HG03565 (cell line): ENCODE data around the gene FAM210B.
"Not testable (repeated sequence)": the region's sequence is repeated elsewhere in the genome, so short reads cannot be mapped to it uniquely, and the experiment has no call there.

Experiments used
- ATAC-seq: cut with Tn5 transposase; IDR thresholded peaks from one replicate; pipeline ENCODE4 v1.9.1; 2021; ENCODE audit warnings: mild to moderate bottlenecking, moderate library complexity; ENCODE audit not compliant: unreplicated experiment

The FAM210B gene

GRCh38 chr20:56358600-56359211, at the start of gene FAM210B:
FAM210B (plus strand) TSS chr20:56358974; CDS start chr20:56359006, 32 bp downstream.
- peak; percentile 95 for ATAC-seq

GRCh38 chr20:56316051-56316450, 42.7 kb upstream of the FAM210B start:
- no peak for ATAC-seq

GRCh38 chr20:56316483-56316882, 42.3 kb upstream of the FAM210B start:
- ATAC-seq = no peak

GRCh38 chr20:56322681-56323080, 36.1 kb upstream of the FAM210B start:
- no peak for ATAC-seq

GRCh38 chr20:56323206-56323605, 35.6 kb upstream of the FAM210B start:
- ATAC-seq = no peak

- ATAC-seq = no peak
Measured at GRCh38 chr20:56323656-56324055, 35.1 kb upstream of the FAM210B start.

GRCh38 chr20:56324806-56325205, 34.0 kb upstream of the FAM210B start:
- no peak for ATAC-seq

- ATAC-seq = no peak
Measured at GRCh38 chr20:56328861-56329260, 29.9 kb upstream of the FAM210B start.

- not testable (repeated sequence) for ATAC-seq
Measured at GRCh38 chr20:56336709-56337108, 22.1 kb upstream of the FAM210B start.

- ATAC-seq = no peak
Measured at GRCh38 chr20:56342783-56343182, 16.0 kb upstream of the FAM210B start.

GRCh38 chr20:56343861-56344381, 14.9 kb upstream of the FAM210B start:
- peak; percentile 56 for ATAC-seq

- no peak for ATAC-seq
Measured at GRCh38 chr20:56345911-56346310, 12.9 kb upstream of the FAM210B start.

GRCh38 chr20:56347628-56348304, 11.0 kb upstream of the FAM210B start:
- no peak for ATAC-seq

GRCh38 chr20:56348305-56348693, 10.5 kb upstream of the FAM210B start:
- ATAC-seq = no peak

GRCh38 chr20:56348746-56349145, 10.0 kb upstream of the FAM210B start:
- no peak for ATAC-seq

GRCh38 chr20:56350842-56351241, 7.9 kb upstream of the FAM210B start:
- no peak for ATAC-seq

- ATAC-seq = no peak
Measured at GRCh38 chr20:56352345-56353055, 6.3 kb upstream of the FAM210B start.

GRCh38 chr20:56353356-56353755, 5.4 kb upstream of the FAM210B start:
- no peak for ATAC-seq

GRCh38 chr20:56358070-56358469, 704 bp upstream of the FAM210B start:
- ATAC-seq = no peak

- ATAC-seq = no peak
Measured at GRCh38 chr20:56359212-56360132, 698 bp downstream of the FAM210B start.
